Right lobe of liver (tissue), 4 donors: ENCODE results near the gene FER.

Experiments
- CTCF ChIP-seq, 4 donors: fragments of 200-600 bp in 3 of 4; fragments of 450-650 bp in 1 of 4; IDR thresholded peaks; one replicate each; pipeline versions ENCODE4 v1.5.1 to v1.8.0; 2016 to 2022; ENCODE audit warnings: antibody characterized with exemption in 4 of 4, mild to moderate bottlenecking in 2 of 4
- POLR2A ChIP-seq: fragments of 450-650 bp; IDR thresholded peaks from one replicate; pipeline ENCODE4 v1.6.1; 2017; ENCODE audit warnings: antibody characterized with exemption, mild to moderate bottlenecking
- donor health status: DM: no; HTN: no; CAD: no.
- donor health status: DM: no; HTN: no; CAD: no.
- donor health status: DM: no; HTN: yes; CAD: no.

GRCh38 chr5:108862211-108862610 lies 114.5 kb downstream of the FER start:
- no peak for TF ChIP-seq CTCF (IDR thresholded peaks at IDR 0.05)
- no peak for TF ChIP-seq POLR2A
